ENCODE measurements around the gene CDK14.
"Not testable (repeated sequence)": the region's sequence is repeated elsewhere in the genome, so short reads cannot be mapped to it uniquely, and the experiment has no call there.

CDK14 gene

DNA sequence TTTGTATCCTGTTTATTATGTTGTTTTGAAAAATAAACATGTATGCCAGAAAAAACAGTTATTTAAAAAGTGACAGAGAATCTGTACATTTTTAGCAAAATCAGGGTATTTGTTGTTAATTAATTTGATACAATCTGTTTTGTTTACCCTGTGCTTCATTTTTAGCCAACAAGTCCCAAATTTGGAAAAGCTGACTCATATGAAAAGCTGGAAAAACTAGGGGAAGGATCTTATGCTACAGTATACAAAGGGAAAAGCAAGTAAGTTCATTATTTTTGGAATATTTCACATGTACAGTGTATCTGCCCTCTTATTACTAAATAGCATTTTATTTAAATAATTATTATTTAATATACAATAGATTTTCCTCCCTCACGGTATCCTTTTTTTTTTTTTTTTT lies 151.4 kb downstream of the CDK14 start:
- DNase-seq (ENCODE audit: low read depth, low spot score), result no peak
- no peak overlapping the region for H3K27ac ChIP-seq

DNA sequence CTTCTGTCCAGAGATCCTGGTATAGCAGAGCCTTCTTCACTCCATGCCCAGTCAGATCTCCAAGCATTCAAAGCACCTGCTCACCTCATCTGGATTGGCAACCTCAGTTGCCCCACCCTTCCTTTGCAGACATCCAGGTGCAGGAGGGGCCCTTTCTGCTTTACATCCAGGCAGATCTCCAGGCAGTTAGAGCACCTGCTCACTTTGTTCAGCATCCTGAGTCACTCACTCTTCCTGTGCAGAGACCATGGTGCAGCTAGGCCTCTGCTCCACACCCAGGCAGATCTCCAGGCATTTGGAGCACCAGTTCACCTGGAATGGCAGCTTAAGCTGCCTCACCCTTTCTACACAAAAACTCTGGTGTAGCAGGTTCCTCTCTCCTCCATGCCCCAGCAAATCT lies 153.1 kb downstream of the CDK14 start:
- no peak overlapping the region for H3K27ac ChIP-seq
- no peak for DNase-seq (ENCODE audit: low read depth, low spot score)

DNA sequence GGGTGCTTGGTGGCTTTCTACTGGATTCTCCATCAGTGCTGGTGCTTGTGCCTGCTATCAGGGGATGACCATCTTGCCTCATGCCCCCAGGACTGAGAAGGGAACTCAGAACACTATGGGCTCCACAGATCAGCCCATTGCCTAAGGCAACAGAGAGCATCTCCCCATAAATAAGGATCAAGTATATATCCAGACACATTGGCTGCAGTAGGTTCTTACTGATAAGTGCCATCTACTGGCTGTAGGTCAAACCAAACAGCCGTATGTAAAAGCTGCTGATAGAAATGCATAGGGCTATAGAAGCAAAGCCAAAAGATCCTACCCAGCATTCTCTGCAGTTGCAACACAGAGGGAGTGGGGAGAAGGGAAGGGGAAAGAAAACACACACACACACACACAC lies 153.7 kb downstream of the CDK14 start:
- DNase-seq (ENCODE audit: low read depth, low spot score), result no peak
- H3K27ac ChIP-seq, result no peak overlapping the region

DNA sequence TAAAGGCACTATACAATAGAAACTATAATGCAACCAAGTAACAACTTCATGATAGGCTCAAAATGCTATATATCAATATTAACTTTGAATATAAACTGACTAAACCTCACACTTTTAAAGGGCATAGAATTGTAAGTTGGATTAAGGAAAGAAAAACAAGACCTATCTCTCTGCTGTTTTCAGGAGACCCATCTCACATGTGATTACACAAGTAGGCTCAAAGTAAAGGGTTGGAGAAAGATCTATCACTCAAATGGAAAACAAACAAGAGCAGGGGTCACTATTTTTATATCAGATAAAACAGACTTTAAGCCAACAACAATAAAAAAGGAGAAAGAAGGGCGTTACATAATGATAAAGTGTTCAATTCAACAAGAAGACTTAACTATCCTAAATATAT lies 155.5 kb downstream of the CDK14 start:
- DNase-seq (ENCODE audit: low read depth, low spot score), result no peak
- H3K27ac ChIP-seq, result no peak overlapping the region

DNA sequence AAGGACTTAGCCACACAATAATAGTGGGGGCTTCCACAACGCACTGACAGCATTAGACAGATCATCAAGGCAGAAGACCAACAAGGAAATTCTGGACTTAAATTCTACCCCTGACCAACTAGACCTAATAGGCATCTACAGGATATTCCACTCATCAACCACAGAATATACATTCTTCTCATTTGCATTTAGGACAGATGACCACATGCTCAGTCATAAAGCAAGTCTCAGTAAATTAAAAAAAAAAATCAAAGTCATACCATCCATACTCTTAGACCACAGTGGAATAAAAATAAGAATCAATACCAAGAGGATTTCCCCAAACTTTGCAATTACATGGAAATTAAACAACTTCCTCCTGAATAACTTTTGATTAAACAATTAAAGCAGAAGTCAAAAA lies 155.9 kb downstream of the CDK14 start:
- no peak overlapping the region for H3K27ac ChIP-seq
- no peak for DNase-seq (ENCODE audit: low read depth, low spot score)

DNA sequence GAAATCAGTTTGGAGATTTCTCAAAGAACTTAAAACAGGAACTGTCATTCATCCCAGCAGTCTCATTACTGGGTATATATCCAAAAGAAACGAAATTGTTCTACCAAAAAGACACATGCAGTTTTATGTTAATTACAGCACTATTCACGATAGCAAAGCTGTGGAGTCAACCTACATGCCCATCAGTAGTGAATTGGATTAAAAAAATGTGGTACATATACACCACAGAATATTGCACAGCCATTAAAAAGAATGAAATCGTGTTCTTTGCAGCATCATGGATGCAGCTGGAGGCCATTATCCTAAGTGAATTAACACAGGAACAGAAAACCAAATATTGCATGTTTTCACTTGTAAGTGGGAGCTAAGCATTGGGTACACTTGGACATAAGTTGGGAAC lies 158.9 kb downstream of the CDK14 start:
- no peak for DNase-seq (ENCODE audit: low read depth, low spot score)
- no peak overlapping the region for H3K27ac ChIP-seq

DNA sequence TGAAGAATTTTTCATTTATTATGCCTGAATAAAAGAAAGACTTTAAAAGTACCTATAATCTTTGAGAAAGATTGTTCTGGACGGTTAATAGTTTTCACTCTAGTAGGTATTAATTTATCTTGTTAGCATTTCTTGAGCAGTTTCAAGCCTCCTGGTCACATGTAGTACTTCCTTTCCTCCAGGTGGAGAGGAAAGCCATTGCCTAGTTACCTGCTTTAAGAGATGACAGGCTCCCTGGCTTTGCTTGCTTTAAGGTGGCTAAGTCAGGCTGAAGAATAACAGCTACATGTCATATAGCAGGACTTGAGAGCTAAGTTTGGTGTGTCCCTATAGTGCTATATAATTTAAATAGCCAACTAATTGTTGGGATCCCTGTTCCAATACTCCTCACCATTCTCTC lies 160.2 kb downstream of the CDK14 start:
- no peak overlapping the region for H3K27ac ChIP-seq

DNA sequence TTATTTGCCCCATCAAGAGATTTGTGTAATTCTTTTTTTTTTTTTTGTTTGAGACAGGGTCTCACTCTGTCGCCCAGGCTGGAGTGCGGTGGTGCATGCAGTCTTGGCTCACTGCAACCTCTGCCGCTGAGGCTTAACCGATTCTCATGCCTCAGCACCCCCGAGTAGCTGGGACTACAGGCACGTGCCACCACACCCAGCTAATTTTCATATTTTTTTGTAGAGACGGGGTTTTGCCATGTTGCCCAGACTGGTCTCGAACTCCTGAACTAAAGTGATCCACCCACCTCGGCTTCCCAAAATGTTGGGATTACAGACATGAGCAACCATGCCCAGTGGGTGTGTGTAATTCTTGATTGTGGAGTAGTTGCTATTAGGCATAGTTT lies 161.4 kb downstream of the CDK14 start:
- not testable (repeated sequence) for H3K27ac ChIP-seq; DNase-seq (ENCODE audit: low read depth, low spot score)

More for the DNA sequence above, 160.2 kb downstream of the CDK14 start:
- DNase-seq (ENCODE audit: low read depth, low spot score), result no peak

DNA sequence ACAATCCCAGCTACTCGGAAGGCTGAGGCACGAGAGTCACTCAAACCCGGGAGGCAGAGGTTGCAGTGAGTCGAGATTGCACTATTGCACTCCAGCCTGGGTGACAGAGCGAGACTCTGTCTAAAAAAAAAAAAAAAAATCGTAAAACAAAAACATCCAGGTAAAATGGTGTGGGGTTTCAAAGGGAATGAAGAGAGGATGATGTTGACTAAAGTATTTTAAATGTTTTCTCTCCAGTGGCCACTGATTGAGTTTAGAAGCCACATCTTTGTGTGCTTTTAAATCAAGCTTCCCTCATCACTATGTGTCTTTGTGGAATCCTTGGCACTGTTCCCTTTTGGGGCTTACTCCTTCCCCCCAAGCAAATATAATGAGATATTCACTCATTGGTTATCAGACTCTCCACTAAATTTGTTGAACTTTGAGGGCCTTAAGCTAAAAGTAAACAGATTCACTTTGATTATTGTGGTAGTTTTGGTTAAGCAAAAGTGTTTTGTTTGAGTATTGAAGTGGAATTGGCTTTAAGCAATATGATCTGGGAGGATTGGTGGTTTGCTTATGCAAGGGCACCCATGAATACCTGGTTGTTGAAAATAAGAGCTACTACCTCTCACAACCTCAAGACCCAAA lies 162.9 kb downstream of the CDK14 start:
- no peak for DNase-seq (ENCODE audit: low read depth, low spot score)
- H3K27ac ChIP-seq, result no peak overlapping the region

DNA sequence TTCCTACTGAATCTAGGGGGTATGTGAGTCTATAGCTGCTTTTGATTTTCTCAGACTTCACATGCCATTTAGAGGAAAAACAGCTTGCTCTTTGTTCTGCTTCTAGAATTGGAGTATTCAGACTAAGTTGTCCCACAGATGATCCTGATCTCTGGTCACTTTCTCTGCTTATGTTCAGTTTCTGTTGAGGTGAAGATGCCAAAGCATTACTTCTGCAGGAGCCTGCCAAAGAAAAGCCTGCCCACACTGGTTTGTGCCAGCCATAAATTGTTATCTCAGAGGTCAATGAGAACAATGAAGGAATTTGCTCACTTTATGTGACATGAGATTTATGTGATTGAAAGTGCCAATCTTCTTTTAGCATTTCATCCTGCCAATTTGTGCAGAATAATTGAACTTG lies 163.6 kb downstream of the CDK14 start:
- H3K27ac ChIP-seq, result no peak overlapping the region
- DNase-seq (ENCODE audit: low read depth, low spot score), result no peak

DNA sequence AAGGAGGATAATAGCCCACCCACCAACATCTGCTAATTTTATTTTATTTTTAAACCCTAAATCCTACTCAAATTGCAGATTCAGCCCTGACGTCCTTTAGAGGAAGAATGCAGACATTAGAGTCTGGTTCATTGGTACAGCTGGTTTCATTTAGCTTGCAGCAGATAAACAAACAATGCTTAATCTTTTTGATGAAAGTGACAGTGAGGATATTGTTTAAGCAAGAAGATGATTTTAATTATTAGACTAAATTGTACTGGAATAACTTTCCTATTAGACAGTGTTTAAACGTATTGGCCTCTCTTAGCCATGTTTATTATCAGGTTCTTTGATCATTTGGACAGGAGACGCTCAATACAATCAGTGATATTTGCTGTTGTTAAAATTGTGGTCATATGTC lies 164.8 kb downstream of the CDK14 start:
- DNase-seq (ENCODE audit: low read depth, low spot score), result no peak
- H3K27ac ChIP-seq, result no peak overlapping the region

DNA sequence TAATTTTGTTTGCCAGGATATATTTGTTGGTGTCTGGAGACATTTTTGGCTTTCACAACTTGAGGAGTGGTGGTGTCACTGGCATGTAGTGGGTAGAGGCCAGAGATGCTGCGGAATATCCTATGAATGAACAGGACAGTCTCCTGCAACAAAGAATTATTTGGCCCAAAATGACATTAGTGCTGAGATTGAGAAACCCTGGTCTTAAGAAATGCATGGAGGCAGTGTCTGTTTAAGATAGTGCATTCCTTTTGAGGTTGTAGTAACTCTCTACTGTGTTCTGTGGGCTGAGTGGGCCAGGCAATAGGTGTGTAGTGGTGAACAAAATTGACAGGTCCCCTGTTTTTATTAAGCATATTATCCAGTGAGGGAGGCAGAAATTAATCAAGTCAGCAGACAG lies 165.5 kb downstream of the CDK14 start:
- no peak for DNase-seq (ENCODE audit: low read depth, low spot score)
- H3K27ac ChIP-seq, result no peak overlapping the region

DNA sequence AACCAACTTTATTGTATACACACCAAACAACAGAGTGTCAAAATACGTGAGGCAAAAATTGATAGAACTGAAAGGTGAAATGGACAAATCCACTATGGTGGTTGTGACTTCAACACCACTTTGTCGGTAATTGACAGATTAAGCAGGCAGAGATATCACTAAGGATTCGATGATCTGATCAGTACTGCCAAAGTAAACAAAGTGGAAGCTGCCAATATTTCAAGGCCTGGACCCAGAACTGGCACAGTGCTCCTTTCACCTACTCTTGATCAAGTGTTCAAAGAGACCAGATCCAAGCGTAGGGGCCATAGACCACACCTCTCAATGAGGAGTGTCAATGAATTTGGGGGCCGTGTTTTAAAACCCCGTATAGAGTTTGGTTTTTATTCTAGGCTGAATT lies 167.0 kb downstream of the CDK14 start:
- DNase-seq (ENCODE audit: low read depth, low spot score), result no peak
- no peak overlapping the region for H3K27ac ChIP-seq

DNA sequence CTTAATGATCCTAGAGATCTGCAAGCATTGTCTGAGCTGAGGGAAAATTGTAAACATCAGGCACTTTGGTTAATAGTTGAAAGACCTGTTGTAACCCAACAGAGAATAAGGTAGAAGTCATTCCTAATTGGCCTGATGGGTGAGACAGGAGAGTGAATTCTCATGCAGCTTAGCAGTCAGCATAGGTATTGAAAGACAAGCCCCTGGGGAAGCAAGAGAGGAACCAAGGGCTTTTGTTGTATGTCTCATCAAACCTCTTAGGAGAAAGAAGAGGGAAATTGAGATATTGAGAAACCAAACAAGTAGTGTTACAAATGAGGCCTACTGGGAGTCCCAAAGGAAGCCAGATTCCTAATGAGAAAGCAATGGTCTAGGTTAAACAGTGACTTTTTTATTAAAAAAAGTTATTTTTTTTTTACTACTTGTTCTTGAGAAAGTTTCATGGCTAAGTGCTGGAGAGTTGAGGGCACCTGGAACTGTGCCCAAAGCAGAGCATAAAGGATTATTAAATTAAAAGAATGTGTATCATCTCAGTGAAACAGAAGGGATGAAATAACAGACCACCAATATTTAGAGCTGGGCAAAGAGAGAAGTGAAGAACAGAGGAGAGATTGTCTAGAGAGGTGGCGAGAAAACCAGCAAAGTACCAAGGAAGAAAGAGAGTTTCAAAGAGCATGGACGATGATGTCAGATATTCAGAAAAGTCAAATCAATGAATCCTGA lies 168.9 kb downstream of the CDK14 start:
- H3K27ac ChIP-seq, result no peak overlapping the region
- DNase-seq (ENCODE audit: low read depth, low spot score), result no peak

DNA sequence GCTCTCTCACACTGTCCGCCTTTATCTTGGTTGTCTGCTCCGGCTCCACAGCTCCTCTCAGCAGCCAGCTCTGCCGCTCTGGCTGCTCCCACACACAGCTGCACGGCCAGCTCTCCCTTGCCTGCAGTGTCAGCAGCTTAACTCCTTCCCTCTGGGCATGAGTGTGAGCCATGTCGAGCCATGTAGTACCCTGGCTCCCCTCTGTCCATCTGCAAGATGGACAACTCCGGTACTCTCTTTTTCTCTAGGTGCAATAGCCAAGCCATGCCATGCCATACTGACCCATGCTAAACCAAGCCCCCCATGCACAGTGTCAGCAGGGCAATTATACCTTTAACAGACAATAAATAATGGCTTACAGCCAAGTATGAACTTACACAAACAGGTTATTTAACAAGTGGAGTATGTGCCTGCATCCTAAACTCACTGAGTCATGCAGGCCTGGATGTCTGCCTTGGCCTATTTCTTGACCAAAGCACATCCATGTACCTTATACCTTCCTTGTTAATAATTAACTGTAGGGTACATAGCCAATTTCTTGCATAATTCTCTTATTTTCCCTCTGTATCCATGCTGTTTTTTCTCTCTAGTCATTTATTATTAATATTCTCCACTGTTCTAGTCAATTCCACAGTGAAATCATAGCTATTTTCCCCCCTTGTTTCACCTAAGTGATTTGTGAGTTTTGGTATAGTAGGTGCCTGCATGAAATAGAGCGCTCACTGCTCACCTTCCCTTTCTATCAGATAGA lies 170.9 kb downstream of the CDK14 start:
- peak; percentile 84 for DNase-seq (ENCODE audit: low read depth, low spot score)
- peak overlapping the region; percentile 54 for H3K27ac ChIP-seq

DNA sequence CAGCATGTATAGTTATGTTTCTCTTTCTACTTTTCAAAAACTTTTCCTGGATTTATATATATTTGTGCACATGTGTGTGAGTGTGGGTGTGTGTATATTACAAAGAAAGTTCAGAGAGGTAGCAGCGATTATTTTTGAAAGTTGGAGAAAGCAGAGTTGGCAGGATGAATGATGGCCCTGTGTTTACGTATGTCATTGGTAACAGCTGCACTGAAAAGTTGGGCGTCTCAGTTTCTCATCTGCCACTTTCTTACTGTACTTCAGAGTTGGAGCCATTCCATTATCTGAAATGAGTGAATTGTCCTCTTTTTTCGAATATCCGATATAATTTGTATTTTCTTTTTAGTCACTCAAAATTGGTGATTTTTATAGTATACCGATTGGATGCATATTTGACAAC lies 172.2 kb downstream of the CDK14 start:
- DNase-seq (ENCODE audit: low read depth, low spot score), result no peak
- H3K27ac ChIP-seq, result no peak overlapping the region

DNA sequence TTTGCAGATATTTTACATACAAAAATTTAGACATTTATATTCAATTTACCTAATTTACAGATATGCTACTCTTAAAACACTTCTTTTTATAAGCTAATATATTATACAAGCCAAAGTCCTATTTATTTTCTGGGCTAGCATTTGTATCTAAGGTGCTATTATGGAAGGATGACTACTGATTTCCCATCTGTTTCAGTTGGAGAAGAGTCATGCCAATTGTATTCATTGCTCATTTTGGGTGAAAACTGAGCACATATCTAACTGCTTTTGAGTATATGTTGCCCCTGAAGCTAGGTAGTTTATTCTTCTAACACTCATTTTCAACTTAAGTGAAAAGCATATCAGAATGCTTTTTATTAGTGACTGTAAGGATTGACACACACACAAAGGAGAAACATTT lies 172.9 kb downstream of the CDK14 start:
- no peak overlapping the region for H3K27ac ChIP-seq
- no peak for DNase-seq (ENCODE audit: low read depth, low spot score)

DNA sequence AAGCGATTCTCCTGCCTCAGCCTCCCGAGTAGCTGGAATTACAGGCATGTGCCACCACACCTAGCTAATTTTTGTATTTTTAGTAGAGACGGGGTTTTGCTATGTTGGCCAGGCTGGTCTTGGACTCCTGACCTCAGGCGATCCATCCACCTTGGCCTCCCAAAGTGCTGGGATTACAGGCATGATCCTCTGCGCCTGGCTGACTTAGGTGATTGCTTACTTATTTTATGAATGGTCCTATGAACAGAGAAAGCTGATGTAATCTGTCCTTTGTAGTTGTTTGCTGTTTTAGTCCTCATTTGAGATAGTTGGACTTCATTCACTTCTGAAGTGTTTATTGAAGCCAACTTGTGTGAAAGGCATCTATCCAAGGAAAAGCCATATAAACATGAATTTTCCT lies 173.4 kb downstream of the CDK14 start:
- DNase-seq (ENCODE audit: low read depth, low spot score); H3K27ac ChIP-seq: not testable (repeated sequence)

DNA sequence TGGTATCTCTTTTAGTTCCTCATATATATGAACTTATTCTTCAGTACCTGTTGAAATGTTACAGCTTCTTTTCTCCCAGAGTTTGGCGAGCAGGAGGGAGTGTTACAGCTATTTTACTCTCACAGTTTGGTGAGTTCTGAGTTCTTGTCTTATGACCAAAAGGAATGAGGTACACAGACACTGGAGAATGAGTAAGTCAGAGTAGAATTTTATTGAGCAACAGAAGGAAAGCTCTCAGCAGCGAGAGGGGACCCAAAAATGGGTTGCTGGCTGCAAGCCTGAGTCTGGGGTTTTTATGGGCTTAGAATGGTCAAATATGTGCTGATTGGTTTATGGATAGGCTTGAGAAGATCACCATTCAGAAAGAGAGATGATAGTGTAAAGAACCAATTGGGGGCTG lies 175.2 kb downstream of the CDK14 start:
- no peak overlapping the region for H3K27ac ChIP-seq
- DNase-seq (ENCODE audit: low read depth, low spot score), result no peak

DNA sequence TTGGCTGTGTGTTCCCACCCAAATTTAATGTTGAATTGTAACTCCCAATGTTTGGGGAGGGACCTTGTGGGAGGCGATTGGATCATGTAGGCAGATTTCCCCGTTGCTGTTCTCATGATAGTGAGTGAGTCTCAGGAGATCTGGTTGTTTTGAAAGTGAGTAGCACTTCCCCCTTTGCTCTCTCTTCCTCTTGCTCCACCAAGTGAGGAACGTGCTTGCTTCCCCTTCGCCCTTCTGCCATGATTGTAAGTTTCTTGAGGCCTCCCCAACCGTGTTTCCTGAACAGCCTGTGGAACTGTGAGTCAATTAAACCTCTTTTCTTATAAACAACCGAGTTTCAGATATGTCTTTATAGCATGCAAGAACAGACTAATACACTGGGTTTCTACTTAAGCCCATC lies 176.3 kb downstream of the CDK14 start:
- H3K27ac ChIP-seq, result no peak overlapping the region
- DNase-seq (ENCODE audit: low read depth, low spot score), result no peak

DNA sequence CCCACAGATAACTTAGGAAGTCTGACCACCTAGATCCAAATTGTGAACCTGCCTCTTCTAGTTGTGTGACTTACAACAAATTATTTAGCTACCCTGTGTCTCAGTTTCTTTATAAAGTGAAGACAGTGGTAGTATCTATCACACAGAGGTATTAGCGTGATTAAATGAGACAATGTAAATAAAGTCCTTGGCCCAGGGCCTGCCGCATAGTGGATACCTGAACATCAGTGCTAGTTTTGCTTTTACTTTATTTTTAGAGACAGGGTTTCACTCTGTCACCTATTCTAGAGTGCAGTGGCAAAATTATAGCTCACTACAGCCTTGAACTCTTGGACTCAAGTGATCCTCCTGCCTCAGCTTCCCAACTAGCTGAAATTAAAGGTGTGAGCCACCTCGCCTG lies 177.1 kb downstream of the CDK14 start:
- DNase-seq (ENCODE audit: low read depth, low spot score), result no peak
- H3K27ac ChIP-seq, result no peak overlapping the region

DNA sequence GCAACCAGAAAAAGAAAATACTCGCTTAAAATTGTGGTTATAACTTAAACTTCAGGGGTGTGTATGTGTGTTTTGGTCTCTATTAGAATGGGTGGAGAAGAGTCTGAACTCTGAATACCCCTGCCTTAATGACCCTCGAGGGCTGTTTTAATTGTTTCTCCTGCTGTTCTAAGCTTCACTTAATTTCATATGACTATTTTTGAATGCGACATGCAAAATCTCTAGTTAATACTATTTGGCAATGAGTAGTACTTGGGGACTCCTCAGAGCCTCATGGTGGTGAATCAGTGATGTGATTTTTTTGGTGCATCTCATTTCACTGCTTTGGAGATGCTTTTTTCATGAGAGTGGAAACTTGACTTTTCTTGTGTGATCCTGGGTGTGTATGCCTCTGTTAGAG lies 178.6 kb downstream of the CDK14 start:
- no peak for DNase-seq (ENCODE audit: low read depth, low spot score)

More for the DNA sequence above, 178.6 kb downstream of the CDK14 start:
- no peak overlapping the region for H3K27ac ChIP-seq

All from epithelial cell of prostate (primary cell).